Stimulated activated CD8-positive, alpha-beta memory T cell treated with anti-CD3 and anti-CD28 coated beads, Interleukin-15, amount 100 ng/mL, for 24 hours (primary cell): ENCODE results near the gene LCP1.
"Not testable (repeated sequence)": the region's sequence is repeated elsewhere in the genome, so short reads cannot be mapped to it uniquely, and the experiment has no call there.

Source experiments
- DNase-seq: peaks from one replicate; pipeline ENCODE4 v3.0.0-alpha.2; 2020; ENCODE audit warnings: low read depth

LCP1 gene

DNA sequence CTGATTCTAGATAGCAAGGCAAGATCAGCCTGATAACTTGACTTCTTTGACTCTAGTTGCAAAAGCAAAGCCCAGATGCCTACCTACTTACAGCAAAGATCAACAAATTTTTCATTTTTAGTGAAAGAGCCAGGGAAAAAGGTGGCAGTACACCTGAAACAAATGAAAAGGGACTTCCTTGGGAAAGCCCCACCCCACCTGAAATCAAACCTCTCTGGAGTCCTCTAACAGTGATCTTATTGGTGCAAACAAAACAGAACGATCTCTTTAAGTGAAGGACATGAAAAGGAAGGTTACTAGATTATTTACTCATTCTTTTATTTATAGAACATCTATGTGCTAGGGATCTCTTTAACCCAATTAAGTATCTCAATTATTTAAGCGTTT lies 507 bp upstream of the LCP1 start:
- no peak for DNase-seq

DNA sequence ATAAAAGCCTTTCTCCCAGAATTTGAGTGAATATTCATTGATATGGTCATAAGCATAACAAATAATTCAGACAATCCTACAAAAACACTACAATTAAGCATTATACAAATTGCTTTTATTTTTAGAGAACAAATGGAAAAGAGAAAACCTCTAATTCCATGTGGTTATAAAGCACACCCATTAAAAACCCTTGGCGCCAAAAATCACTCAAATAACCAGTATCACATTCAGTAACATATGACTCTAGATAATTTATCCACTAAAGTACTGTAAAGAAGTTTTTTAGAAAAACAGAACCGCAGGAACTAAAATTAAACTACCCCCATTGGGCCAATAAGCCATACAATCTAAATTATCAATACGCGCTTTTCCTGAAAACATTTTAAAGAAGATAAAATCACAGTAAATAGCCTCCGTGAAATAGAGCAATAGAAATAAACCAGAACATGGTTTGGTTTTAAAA lies 569 bp downstream of the LCP1 start:
- DNase-seq, result no peak

DNA sequence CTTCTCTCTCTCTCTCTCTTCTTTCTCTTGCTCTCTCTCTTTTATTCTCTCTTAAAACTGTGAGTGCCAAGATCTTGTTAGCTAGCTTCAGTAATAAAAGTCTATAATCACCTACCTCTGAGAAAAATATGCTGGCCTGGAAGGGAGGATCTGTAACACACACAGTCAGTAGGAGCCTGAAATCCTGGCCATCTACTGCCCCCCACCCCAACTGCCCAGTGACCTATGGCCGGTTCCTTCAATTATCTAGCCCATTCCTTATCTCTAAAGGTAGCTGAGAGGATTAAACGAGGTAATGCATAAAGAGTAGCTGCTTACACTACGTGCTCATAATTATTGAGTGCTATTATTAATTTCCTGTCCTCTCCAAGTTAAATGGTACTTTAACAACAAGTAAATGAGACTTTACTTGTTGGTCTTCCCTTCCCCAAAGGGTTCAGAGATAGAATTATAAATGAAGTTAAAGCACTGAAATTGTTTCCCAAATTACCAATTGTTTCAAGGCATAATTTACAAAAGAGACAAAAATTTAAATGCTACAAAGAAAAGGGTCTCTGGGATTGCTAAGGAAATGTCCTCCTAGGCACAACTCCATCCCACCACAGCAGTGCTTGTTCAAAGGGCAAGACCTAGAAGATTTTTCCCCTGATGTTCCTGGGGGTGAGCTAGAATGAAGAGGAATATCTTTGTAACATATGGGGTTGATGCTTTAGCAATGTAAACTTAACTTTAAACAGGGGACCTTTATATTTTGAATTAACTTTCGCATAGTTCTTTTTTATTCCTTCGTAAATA lies 1.8 kb downstream of the LCP1 start:
- no peak for DNase-seq

DNA sequence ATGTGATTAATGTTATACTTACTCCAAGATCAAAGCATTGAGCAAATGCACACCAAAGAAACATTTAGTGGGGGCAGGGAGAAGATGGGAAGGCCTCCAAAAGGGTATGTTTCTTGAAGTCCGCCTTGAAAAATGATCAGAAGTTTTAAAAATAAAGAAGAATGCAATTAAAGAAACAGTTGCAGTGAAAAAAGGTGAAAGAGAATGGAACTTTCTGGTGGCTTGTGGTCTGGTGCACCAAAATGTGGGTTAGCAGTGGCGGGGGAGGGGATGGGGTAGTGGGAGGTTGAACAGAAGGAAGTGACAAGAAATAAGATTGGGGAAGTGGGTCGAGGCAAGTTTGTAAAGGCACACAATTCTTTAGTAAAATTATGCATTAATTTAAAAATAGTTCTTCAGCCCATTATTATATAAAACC lies 2.5 kb downstream of the LCP1 start:
- DNase-seq, result peak; percentile 42

DNA sequence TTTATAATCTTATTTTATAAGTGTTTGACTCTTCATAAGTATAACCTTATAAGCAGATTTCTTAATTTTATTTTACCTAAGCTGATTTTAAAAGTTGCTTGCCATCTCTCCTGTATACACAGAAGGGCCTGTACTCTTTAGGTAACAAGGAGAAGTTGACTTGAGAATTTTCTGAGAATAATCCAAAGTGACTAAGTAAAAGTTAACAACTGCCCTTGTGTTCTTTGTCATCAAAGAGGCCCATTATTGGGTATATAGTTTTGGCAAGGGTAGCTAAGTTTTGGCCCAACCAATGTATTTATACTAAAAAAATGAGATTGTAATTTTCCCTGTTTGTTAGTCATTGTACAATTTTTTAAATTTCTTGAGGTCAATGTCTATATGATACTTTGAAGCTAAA lies 3.2 kb downstream of the LCP1 start:
- no peak for DNase-seq

DNA sequence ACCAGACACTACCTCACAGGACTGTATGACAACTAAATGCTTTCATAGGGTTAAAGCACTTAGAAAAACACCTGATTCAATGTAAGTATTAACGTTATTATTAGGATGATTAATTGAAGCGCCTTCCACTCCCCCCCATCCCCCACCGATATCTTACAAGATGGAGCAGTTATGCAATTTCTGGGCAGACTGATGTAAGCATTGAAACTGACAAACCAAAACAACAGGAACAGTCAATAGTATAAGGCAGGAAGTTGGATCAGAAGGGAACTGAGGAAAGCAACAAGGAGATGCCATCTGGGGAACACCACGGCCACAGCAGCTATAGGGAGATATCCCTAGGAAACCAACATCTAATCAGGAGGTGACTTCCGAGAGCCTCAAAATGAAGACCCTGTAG lies 3.8 kb downstream of the LCP1 start:
- DNase-seq, result no peak

DNA sequence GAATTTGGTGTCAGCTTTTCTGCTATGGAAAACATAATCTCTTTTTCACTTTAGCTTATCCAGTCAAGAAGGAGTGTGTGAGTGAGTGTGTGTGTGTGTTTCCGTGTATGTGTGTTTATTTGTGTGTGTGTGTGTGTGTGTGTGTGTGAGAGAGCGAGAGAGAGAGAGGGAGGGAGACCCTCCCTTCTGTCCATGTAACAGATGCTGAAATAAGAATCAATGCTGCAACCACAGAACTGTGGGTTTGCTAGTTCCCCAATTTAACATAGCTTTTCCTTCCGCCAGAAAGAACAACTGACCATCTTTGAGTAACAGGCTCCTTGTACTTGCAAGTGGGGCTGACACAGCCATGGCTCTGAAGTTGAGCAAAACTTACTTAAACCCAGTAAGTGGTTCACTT lies 5.2 kb downstream of the LCP1 start:
- DNase-seq, result no peak

DNA sequence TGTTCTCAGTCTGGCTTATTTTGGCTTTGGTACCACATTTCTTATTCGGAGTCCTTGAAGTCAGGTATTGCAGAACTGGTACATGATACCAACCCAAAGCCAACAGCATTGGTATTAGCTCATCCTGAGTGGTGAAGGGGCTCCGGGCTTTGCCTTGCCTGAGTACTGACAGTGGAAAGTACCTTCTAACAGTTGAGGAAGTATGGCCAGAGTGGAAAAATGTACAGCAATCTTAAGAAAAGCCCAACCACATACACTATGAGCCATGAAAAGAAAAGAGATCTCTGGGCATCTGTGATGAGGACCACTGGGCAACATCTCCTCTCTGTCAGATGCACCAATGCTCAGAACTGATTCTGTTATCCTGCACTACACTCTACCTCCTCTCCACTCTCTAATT lies 8.3 kb downstream of the LCP1 start:
- DNase-seq, result no peak

DNA sequence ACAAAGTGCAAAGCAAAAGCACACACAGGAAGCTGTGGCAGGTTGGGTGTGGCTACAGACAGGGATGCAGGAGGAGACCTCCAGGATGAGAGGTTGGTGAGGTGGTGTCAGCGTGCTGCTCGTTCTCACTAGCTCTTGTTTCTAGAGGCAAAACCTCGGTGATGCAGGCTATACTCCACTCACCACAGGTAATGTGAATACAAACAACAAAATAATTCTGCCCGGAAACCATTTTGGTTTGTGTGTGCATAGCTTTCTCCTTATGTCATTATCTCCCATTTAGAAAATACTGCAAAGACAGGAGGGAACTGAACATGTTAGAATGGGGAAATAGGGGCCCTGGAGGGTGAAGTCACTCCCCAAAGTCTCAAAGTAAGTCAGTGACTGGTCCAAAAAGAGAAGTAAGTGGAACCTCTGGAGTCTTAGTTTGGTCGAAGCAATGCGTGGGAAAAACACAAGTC lies 9.4 kb downstream of the LCP1 start:
- no peak for DNase-seq

DNA sequence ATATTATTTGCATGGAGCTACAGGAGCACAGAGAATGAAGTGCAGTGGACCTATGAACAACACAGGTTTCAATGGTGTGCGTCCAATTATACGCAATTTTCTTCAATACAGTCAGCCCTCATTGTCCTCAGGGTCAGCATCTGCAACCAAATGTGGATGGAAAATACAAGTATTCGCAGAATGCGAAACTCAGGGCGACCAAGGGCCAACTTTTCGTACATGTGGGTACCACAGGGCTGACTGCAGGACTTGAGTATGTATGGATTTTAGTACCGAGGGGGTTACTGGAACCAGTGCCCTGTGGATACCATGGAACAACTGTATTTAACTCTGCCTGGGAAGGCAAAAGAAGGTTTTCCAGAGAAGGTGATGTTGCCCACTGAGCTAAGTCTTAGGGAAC lies 10.2 kb downstream of the LCP1 start:
- no peak for DNase-seq

DNA sequence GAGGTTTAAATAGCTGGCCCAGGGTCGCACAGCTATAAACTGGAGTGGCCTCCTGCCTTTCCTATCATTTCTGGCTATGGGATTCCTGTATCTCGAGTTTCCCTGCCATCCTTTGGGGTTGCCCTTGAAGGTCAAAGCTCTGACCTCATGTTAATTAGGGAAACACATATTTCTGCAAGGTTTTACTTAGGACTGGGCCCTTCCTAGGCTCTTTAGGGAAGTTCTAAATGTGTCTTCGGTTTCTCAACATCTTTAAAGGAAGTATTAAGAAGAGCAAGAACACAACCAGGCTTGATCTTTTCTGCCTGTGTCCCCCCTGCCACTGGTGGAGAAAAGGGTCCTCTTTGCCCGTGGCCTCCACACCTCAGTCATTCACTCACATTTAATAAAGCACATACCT lies 10.8 kb downstream of the LCP1 start:
- DNase-seq, result no peak

DNA sequence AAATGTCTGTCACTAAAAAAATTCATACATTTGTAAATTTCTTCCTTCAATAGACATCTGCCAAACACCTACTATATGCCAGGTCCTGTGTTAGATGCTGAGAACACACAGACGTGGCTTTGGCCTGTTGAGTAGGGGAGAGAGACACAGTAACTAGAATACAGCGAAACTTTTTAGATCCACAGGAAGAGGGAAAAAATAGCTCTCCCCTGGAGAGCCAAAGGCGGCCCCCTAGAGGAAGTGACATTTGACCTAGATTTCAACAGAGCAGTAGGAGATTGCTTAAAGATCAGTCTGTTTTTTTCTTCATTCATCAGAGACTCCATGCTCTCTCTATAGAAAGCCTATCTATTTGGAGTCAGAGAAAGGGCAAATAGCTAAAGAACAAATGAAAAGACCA lies 11.3 kb downstream of the LCP1 start:
- DNase-seq, result no peak

DNA sequence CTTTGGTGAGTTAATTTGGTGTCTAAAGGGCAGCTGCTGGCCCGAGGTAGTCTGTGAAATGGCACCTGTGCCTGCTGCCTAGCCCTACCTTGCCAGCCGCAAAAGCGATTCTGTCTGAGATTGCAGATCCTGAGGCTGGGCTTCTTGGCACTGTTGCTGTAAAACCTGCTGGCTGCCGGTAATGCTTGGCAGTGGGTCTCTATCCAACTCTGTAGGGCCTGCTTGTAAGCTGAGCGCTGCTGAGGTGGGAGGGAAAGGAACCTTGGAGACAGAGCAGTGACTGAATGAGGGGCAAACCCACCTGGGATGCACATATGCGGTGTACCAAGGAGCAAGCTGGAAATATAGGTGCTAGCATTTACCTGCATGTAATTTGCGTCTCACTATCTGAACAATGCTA lies 11.7 kb downstream of the LCP1 start:
- DNase-seq, result no peak

DNA sequence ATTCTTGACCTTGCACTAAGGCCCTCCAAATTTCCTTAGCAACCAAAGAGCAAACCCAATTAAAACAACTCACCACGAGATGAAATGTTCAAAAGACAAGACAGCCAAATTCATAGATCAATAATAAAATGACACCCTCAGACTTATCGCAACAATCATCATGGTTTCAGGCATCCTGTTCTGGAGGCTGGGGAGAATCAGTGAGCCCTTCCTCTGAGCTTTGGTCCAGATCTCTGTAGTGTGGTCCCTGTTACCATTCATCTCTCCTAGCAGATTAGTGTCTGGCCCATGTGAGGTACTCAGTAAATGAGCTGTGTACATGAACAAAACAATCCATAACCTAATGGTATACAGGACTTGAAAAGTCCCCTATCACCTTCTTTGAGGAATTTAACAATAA lies 12.2 kb downstream of the LCP1 start:
- no peak for DNase-seq

DNA sequence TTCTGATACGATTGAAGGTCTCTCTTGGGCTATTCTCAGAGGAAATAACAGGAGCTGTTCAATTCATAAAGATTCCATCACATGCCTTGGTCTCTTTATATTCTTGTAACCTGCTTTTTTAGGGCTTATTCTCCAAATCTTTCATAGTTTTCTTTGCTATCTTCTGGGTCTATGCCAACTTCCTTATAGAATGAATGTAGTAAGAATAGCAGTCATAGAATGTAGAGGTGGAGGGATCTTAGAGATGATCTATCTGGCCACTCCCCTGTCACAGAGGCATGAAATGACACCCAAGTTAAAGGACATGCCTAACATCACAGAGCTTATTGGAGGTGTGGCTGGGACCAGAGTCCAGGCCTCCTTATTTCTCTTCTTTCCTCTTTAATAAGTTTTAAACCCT lies 13.2 kb downstream of the LCP1 start:
- DNase-seq, result no peak

DNA sequence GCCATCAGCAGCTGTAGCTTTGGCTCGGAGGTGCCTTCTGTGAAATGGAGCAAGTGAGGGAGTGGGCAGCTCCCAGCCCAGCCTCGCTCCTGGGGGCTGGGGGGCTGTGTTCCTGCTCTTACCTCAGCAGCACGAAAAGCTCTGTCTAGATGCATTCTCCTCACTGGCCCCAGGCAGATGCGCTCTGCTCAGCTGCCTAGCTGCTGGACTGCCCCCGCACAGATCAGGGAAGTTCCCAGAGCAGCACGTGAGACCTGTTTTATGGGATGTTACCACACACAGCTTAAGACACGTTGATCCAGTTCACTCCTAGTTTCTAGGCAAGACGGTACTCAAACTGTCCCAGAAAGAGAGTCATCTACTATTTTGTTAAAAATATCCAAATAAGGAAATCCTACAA lies 13.6 kb downstream of the LCP1 start:
- DNase-seq, result no peak

DNA sequence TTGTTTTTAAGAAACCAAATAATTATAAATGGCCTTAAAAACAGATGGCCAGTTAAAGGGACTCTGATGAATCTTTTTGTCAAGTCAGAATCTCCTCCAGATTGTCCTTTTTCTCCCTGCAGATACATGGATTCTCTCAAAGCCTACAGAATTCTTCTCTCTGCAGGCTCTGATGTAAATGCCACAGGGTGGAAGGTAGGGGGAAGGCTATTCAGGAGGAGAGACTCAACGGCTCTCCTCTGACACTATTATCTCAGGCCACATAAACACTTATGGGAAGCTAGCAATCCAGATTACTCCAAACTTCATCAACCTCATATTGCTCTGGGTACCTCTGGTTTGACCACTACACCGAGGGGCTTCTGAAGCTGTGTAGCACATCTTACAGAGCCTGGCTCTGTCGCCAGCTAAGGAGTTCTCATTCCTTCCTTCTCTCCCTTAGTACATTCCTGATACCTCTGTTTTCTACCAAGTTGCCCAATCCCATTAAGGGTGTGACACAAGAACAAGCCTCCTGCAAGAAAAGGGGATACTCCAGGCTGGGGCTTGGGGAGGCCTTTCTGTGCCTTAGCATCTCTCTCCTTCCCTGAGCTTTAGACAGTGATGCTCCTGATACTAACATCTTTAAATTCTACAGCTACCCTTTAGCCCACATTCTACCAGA lies 14.9 kb downstream of the LCP1 start:
- DNase-seq, result no peak

DNA sequence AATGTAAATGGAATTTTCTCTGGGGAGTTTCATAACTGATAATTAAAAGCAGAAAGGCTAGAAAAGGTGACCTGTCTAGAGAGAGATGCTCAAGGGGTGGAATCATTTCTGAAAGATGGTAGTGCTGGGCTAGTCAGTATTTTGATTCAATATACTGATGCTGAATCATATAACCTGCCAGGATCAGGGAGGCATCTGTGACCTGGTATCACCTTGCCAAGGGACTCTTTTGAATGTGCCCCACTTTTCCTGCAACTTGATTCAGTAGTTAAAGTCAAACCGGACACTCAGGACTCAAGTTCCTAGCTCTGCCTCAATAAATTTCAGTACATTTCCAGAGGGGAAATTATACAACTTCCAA lies 15.8 kb downstream of the LCP1 start:
- no peak for DNase-seq

DNA sequence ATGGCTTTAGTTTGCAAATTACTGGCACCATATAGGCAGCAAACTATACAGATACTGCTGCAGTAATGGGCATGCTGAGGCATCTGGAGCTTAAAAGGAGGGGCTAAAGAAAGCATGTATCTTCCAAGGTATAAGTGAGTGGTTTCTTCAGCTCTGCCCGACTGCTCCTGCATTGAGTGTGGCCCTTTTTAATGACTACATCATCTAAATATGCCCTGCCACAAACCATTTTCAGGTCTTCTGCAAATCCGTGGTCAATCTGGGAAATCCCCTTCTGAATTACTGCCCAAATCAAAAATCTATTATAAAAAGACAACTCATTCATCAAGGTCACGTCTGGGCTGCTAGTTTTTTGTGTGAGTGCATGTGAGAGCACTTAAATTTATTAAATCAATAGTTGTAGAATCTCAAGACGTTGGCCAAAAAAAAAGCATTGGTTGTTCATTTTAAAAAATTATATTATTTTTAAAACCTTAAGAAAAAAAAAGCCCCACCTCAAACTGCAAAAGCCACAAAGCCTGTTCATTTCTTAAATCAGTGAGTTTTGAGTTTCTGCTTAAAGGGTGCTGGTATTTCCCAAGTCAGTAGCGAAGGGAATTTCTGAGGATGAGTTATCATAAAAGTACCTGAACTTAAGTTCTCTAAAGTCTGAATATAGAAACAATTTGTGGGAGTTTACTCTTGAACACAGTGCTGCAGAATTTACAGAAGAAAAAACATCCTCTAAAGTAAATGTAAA lies 16.3 kb downstream of the LCP1 start:
- DNase-seq, result no peak

DNA sequence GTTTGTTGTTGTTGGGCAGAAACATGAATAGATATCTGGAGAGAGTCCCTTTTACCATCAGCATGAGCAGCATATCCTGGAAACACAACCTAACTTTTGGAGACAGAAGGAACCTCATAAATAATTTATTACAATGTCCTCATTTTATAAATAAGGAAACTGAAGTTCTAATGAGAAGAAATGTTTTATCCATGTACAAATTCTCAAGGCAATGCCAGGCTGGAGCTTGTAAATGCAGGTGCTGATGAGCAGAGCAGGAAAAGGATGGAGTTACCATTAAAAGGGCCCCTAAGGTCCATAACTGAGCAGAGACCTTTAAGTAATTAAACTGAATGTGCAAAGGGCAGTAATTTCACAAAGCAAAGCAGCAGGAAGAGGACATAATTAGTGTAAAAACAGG lies 17.3 kb downstream of the LCP1 start:
- DNase-seq, result no peak

DNA sequence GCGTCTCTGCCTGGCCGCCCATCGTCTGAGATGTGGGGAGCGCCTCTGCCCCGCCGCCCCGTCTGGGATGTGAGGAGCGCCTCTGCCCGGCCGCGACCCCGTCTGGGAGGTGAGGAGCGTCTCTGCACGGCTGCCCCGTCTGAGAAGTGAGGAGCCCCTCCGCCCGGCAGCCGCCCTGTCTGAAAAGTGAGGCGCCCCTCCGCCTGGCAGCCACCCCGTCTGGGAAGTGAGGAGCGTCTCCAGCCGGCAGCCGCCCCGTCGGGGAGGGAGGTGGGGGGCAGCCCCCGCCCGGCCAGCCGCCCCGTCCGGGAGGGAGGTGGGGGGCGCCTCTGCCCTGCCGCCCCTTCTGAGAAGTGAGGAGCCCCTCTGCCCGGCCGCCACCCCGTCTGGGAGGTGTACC lies 19.2 kb downstream of the LCP1 start:
- not testable (repeated sequence) for DNase-seq

DNA sequence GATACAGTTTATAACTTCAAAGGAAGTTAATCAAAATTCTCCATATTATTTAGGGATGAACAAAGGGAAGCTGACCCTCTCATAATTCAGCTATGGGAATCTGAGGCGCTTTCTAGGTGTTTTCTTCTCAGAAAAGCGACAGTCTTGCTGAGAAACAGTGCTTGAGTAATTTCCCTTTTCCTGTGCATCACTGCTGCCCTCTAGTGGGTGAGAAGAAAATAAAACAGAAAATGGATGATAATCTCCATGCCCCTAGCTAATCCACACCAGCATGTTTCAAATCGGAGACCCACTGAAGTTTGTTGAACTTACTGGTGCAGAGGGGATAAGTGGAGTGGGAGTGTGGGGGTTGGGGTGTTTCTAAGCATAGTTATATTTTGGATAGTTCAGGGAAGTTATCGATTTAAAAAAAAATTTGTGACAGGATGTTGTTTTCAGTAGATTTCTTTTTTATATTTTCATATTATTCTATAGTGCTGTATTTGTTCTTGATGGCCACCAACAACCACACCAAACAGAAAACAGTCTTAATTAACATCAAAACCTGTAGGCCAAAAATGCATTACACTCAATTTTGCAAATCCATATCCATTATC lies 21.4 kb downstream of the LCP1 start:
- DNase-seq, result no peak

DNA sequence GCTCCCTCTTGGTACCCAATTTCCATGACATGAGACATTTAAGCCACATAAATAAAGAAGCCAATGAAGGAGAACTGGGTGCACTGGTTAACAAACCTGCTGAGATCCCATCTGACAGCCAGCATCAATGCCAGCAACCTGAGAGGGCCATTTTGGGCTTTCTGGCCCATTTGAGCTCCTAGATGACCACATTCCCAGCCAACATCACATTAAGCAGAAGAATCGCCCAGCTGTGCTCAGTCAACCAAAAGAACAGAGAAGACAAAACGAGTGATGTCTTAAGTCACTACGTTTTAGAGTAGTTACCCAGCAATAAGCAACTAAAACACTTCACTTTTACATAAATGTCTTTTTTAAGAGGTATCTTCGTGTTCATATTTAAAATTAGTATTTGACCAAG lies 21.9 kb downstream of the LCP1 start:
- no peak for DNase-seq
